Left ventricle myocardium inferior (tissue), 1 donor: Measurements from ENCODE around the gene TRIM24. TPM values are rescaled to one million over a fixed set of nuclear protein-coding genes. Genes with fewer than 3 reads are reported as not detected.
A peak's percentile ranks its signal among the peaks of the same experiment; 100 is the strongest.
"Not testable (repeated sequence)": the region's sequence is repeated elsewhere in the genome, so short reads cannot be mapped to it uniquely, and the experiment has no call there.

ENCODE experiments used
- DNase-seq: peaks from one replicate; pipeline ENCODE4 v3.0.0-alpha.2; 2020
- H3K27ac ChIP-seq: fragments of 200-600 bp; replicated peaks from 2 replicates; pipeline ENCODE4 v1.8.0; 2021
- H3K27me3 ChIP-seq: fragments of 200-600 bp; 2 replicates; pipeline ENCODE4 v1.8.0; 2021; ENCODE audit warnings: low read depth
- H3K36me3 ChIP-seq: fragments of 200-600 bp; 2 replicates; pipeline ENCODE4 v1.8.0; 2021
- H3K4me1 ChIP-seq: fragments of 200-600 bp; 2 replicates; pipeline ENCODE4 v1.8.0; 2021
- H3K4me3 ChIP-seq: fragments of 200-600 bp; 2 replicates; pipeline ENCODE4 v1.8.0; 2021; ENCODE audit warnings: mild to moderate bottlenecking, moderate library complexity
- H3K9me3 ChIP-seq: fragments of 200-600 bp; replicated peaks from 2 replicates; pipeline ENCODE4 v1.8.0; 2021
- intact Hi-C: fragments of 100-400 bp; cut with micrococcal nuclease; formaldehyde crosslinking; loops from one replicate; pipeline ENCODE4 v1.11.0; 2022
- long read RNA-seq: library from polyadenylated mRNA; unstranded; transcript quantifications from one replicate; pipeline ENCODE4 v2.0.0, GENCODE V29; 2021
- total RNA-seq: library from RNA; stranded (reverse); fragmentation: NEBNext Ultra II Directional; extraction: Animal tissue kit (Norgen Biotek cat#: 25700); gene quantifications from one replicate; pipeline ENCODE4 v1.2.1, GENCODE V29; 2021
- TF ChIP-seq, protein P1 (sequence below): fragments of 200-600 bp; IDR thresholded peaks from 2 replicates; pipeline ENCODE4 v1.8.0; 2021; ENCODE audit warnings: antibody characterized with exemption, mild to moderate bottlenecking, borderline replicate concordance
- donor health status: DM: no; HTN: yes; CAD: no; lungs with severe emphysema.

The TRIM24 gene
- total RNA-seq: 18.8 TPM
- long read RNA-seq, full-length matches to known transcripts: 27 of 36 reads
- long read RNA-seq, partial matches to known transcripts: 5 of 36 reads
- long read RNA-seq, other reads (novel, unspliced or antisense): 4 of 36 reads

GRCh38 chr7:138460176-138460648 lies at the start of gene TRIM24:
TSS of gene TRIM24 (plus strand) at chr7:138460259. CDS start at chr7:138460549, 290 bp downstream.
- no peaks in the 10 kb centered on the region for H3K36me3 ChIP-seq
- no peaks in the 10 kb centered on the region for H3K9me3 ChIP-seq
- intact Hi-C loops: no loop called here
- peaks cover 34% of the 10 kb centered on the region for H3K4me1 ChIP-seq
- H3K4me3 ChIP-seq: peak within 1 kb of the TSS; percentile 93
- TF ChIP-seq, protein P1, sequence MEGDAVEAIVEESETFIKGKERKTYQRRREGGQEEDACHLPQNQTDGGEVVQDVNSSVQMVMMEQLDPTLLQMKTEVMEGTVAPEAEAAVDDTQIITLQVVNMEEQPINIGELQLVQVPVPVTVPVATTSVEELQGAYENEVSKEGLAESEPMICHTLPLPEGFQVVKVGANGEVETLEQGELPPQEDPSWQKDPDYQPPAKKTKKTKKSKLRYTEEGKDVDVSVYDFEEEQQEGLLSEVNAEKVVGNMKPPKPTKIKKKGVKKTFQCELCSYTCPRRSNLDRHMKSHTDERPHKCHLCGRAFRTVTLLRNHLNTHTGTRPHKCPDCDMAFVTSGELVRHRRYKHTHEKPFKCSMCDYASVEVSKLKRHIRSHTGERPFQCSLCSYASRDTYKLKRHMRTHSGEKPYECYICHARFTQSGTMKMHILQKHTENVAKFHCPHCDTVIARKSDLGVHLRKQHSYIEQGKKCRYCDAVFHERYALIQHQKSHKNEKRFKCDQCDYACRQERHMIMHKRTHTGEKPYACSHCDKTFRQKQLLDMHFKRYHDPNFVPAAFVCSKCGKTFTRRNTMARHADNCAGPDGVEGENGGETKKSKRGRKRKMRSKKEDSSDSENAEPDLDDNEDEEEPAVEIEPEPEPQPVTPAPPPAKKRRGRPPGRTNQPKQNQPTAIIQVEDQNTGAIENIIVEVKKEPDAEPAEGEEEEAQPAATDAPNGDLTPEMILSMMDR: no peak
- peak within 1 kb of the TSS; percentile 97 for H3K27ac ChIP-seq
- peak; percentile 97 for DNase-seq
- H3K27me3 ChIP-seq: no peaks in the 10 kb centered on the region

DNA sequence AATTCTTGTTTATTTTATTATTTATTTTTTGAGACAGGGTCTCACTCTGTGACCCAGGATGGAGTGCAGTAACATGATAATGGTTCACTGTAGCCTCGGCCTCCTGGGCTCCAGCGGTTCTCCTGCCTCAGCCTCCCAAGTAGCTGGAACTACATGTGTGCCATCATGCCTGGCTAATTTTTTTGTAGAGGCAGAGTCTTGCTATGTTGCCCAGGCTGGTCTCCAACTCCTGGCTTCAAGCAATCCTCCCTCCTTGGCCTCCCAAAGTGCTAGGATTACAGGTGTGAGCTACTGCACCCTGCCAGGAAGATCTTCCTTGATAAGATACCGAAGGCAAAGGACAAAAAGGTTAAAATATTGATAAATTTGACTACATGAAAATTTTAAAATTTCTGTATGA lies 48.0 kb upstream of the TRIM24 start:
- H3K27me3 ChIP-seq, H3K4me3 ChIP-seq, H3K36me3 ChIP-seq, intact Hi-C loops, H3K4me1 ChIP-seq, H3K27ac ChIP-seq, DNase-seq, H3K9me3 ChIP-seq: not testable (repeated sequence)

DNA sequence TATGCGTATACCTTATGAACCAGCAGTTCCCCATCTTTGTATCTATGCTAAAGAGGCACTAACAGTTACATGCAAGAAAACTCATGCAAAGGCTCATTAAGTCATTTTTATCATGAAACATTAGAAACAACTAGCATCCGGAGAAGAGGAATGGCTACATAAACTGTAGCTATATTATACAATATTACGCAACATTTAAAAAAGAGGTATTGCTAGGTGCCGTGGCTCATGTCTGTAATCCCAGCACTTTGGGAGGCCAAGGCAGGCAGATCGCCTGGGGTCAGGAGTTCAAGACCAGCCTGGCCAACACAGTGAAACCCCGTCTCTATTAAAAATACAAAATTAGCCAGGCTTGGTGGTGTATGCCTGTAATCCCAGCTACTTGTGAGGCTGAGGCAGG lies 47.1 kb upstream of the TRIM24 start:
- DNase-seq, H3K36me3 ChIP-seq, intact Hi-C loops: not testable (repeated sequence)

GRCh38 chr7:138417078-138417700 lies 42.9 kb upstream of the TRIM24 start:
- no peak for DNase-seq
- H3K36me3 ChIP-seq: no peaks in the 10 kb centered on the region
- H3K27me3 ChIP-seq: no peaks in the 10 kb centered on the region
- peaks cover 8% of the 10 kb centered on the region for H3K4me1 ChIP-seq
- H3K27ac ChIP-seq: no peak overlapping the region
- no peak overlapping the region for H3K4me3 ChIP-seq
- intact Hi-C loops: no loop called here
- TF ChIP-seq, protein P1: no peak
- no peaks in the 10 kb centered on the region for H3K9me3 ChIP-seq

More for the DNA sequence above, 47.1 kb upstream of the TRIM24 start:
- not testable (repeated sequence) for H3K4me1 ChIP-seq, H3K9me3 ChIP-seq, H3K4me3 ChIP-seq, H3K27ac ChIP-seq, H3K27me3 ChIP-seq

DNA sequence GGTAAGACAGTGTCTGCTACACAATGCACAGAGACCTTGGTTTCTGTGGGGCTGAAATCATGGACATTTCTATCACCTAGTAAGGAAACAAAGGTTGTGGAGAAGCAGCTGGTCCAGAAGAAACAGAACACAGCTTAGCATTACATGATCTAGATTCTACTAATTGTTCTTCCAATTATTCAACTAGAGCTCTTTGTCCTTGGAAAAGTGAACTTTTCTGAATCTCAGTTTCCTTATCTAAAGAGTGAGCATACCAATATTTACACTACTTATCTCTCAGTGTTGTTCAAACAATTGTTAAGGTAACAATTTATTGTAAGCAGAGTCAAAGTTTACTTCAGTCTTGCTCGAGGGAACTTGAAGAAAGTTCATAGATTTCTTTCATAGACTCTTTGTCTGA lies 42.3 kb upstream of the TRIM24 start:
- Histone ChIP-seq H3K4me3 (no peak overlapping the region), H3K36me3 (no peaks in the 10 kb centered on the region), H3K27ac (no peak overlapping the region), H3K4me1 (peaks cover 8% of the 10 kb centered on the region), H3K9me3 (no peaks in the 10 kb centered on the region), H3K27me3 (no peaks in the 10 kb centered on the region)
- intact Hi-C loops: no loop called here
- DNase-seq: no peak
- TF ChIP-seq, protein P1: no peak

- intact Hi-C loops, H3K27me3 ChIP-seq, H3K4me3 ChIP-seq, H3K36me3 ChIP-seq, H3K4me1 ChIP-seq, H3K27ac ChIP-seq, DNase-seq, H3K9me3 ChIP-seq: not testable (repeated sequence)
These were observed 41.7 kb upstream of the TRIM24 start for GRCh38 chr7:138418403-138418802.

DNA sequence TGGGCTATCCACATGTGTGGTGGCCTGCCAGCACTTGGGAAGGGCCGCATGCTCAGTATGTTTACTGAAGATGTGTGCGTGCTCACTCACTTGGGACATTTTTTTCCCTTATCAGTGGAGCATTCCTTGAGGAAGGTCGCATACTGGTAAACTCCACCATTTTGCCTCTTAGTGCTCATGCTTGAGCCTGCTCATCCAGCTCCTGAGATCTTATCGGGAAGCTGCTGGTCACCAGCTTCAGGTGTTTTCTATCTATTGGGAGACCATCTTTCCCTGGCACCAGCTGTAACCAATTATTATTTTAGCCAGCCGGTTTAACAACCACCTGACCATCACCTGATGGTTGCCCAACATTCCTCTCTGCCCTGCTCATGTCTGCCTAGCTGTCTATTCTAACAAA lies 35.0 kb upstream of the TRIM24 start:
- Histone ChIP-seq H3K4me3 (no peak overlapping the region), H3K27me3 (no peaks in the 10 kb centered on the region), H3K9me3 (peaks cover 28% of the 10 kb centered on the region), H3K36me3 (no peaks in the 10 kb centered on the region), H3K27ac (no peak overlapping the region), H3K4me1 (no peaks in the 10 kb centered on the region)
- TF ChIP-seq, protein P1: no peak
- intact Hi-C loops: no loop called here
- no peak for DNase-seq
